DND-41 (cell line): ENCODE data around the gene CFAP43.

Experiments
- EZH2 ChIP-seq: IDR thresholded peaks from 3 replicates; pipeline ENCODE4 v1.6.1; 2012; ENCODE audit warnings: borderline replicate concordance, low read depth, mild to moderate bottlenecking, moderate library complexity, low read length, inconsistent platforms; ENCODE audit not compliant: severe bottlenecking
- TF ChIP-seq, protein P1 (sequence below): IDR thresholded peaks from 2 replicates; pipeline ENCODE4 v1.5.1; 2012; ENCODE audit warnings: borderline replicate concordance, low read length, moderate library complexity, mild to moderate bottlenecking; ENCODE audit not compliant: poor library complexity, severe bottlenecking; ENCODE audit errors: extremely low read depth

DNA sequence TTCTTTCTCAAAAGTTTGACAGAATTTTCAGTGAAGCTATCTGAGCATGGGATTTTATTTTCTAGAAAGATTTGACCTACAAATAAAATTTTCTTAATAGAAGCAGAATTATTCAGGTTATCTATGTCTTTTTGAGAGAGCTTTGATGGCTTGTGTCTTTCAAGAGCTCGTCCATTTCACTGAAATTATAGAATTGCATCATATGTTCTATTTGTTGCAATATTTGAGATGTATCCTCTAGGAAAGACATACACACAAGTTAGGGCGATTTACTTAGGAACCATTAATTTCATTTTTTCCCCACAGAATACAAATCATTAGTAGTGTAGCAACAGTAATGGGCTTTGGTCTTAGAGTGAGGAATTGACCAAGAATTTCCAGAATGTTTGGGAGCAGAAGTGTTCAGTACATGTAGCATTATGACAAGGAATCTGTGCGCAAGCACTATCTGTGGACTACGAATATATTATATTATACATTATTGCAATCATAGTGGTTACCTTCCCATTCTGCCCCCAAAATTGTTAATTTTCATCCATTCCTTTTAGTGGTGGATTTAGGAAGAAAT is 133.7 kb downstream of the CFAP43 start:
- TF ChIP-seq, protein P1, sequence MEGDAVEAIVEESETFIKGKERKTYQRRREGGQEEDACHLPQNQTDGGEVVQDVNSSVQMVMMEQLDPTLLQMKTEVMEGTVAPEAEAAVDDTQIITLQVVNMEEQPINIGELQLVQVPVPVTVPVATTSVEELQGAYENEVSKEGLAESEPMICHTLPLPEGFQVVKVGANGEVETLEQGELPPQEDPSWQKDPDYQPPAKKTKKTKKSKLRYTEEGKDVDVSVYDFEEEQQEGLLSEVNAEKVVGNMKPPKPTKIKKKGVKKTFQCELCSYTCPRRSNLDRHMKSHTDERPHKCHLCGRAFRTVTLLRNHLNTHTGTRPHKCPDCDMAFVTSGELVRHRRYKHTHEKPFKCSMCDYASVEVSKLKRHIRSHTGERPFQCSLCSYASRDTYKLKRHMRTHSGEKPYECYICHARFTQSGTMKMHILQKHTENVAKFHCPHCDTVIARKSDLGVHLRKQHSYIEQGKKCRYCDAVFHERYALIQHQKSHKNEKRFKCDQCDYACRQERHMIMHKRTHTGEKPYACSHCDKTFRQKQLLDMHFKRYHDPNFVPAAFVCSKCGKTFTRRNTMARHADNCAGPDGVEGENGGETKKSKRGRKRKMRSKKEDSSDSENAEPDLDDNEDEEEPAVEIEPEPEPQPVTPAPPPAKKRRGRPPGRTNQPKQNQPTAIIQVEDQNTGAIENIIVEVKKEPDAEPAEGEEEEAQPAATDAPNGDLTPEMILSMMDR, result no peak
- TF ChIP-seq EZH2, result no peak
